Measurements from ENCODE around the gene TBC1D24.

TBC1D24 gene

DNA sequence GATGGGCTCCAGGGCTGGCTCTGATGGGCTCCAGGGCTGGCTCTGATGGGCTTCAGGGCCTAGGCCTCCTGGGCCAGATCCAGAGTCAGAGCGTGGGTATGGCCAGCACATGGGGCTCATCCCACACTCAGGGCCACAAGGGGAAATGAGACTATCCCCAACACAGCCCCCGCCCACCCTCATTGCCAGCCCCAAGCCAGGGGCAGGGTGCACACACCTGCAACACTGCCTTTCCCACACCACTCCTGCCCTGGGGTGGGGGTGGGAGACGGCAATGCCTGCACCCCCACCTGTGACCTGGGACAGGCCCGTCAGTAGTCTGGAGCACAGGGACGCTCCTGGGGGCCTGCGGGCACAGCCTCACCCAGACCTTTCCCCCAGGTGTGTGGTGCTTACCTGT is 24.5 kb downstream of the TBC1D24 start:
- DNase-seq (ENCODE audit: low spot score), result no peak

- DNase-seq (ENCODE audit: low spot score), result no peak
These were observed 25.0 kb downstream of the TBC1D24 start for GRCh38 chr16:2499890-2500429.

- DNase-seq (ENCODE audit: low spot score), result no peak
These were observed 25.5 kb downstream of the TBC1D24 start for GRCh38 chr16:2500430-2500917.

- DNase-seq (ENCODE audit: low spot score), result peak; percentile 80
These were observed 26.2 kb downstream of the TBC1D24 start for GRCh38 chr16:2500918-2501750.

- no peak for DNase-seq (ENCODE audit: low spot score)
These were observed 27.3 kb downstream of the TBC1D24 start for GRCh38 chr16:2501946-2502895.

- no peak for DNase-seq (ENCODE audit: low spot score)
These were observed 30.8 kb downstream of the TBC1D24 start for GRCh38 chr16:2505695-2506094.

DNA sequence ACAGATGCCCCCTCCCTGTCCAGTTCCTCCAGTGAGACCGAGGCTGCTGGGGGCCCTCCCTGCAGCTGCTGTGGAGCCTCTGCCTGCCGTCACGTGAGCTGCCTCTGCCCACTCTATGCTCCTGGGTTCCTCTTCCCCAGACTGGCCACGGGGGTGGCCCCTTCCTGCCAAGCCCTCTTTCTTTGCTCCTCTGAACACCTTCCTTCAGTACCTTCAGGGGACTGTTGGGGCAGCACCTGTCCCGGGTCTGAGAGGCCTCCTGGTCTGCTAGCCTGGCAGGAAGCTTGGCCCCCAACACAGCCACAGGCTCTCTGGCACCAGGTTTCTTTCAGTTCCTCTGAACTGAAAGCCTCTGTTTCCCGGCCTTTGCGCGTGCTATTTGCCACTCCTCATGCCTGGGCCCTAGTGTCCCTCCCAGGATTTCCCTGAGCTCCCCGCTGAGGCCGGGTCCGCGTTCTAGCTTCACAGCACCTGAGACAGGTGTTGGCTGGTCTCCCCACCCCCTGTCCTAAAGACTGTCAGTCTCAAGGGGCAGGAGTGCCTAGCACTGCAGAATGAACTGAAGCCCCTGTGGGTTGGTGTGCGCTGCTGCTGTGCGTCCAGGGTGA is 32.2 kb downstream of the TBC1D24 start:
- DNase-seq (ENCODE audit: low spot score), result no peak

DNA sequence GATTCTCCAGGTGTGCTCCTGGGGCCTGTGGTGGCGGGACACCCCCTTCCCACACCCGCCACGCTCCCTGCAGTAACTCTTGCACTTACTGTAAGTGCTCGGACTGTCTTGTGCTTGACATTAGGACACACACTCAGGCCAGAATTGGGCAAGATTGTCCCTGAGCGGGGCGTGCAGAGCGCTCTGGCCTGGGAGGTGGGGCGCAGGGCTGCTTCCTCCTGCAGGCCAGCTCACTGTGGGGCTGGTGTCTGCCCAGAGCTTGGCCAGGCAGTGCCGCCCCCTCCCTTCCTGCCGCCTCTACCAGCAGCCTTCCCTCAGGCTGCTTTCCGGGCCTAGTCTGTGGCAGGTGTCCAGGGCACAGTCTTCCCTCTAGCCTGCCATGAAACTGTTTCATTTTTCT is 32.7 kb downstream of the TBC1D24 start:
- DNase-seq (ENCODE audit: low spot score), result no peak

DNA sequence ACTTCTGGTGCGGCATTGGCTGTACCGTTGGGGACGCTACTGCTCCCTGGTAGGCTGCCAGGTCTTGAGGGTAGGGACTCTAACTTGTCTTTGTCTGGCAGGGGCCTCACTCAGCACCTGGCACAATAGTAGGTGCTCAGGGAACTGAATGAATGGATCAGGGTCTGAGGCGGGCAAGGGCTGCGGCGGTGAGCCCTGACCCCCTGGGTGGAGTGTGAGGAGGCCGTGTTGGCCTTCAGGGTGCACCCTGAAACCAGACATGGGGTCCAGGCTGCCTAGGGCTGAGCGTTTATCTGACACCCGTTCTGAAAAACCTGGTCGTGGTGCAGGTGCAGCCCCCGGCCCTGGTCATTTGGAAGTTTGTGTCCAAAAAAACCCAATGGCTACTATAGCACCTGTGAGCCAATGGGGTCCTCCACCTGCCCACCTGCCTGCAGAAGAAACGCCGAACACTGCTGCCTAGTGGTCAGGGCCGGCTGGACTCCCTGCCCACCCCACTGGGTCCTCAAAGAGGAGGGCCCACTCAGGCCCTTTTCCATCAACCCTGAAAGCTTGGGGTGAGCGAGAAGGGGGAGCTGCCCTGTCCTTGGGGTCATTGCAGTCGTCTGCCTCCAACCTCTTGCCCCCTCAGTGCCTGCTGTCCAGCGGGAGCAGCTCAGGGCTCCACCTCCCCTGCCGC is 33.9 kb downstream of the TBC1D24 start:
- no peak for DNase-seq (ENCODE audit: low spot score)

- peak; percentile 40 for DNase-seq (ENCODE audit: low spot score)
These were observed 36.3 kb downstream of the TBC1D24 start for GRCh38 chr16:2511128-2511800.

GRCh38 chr16:2511996-2512734 is 37.2 kb downstream of the TBC1D24 start:
- no peak for DNase-seq (ENCODE audit: low spot score)

DNA sequence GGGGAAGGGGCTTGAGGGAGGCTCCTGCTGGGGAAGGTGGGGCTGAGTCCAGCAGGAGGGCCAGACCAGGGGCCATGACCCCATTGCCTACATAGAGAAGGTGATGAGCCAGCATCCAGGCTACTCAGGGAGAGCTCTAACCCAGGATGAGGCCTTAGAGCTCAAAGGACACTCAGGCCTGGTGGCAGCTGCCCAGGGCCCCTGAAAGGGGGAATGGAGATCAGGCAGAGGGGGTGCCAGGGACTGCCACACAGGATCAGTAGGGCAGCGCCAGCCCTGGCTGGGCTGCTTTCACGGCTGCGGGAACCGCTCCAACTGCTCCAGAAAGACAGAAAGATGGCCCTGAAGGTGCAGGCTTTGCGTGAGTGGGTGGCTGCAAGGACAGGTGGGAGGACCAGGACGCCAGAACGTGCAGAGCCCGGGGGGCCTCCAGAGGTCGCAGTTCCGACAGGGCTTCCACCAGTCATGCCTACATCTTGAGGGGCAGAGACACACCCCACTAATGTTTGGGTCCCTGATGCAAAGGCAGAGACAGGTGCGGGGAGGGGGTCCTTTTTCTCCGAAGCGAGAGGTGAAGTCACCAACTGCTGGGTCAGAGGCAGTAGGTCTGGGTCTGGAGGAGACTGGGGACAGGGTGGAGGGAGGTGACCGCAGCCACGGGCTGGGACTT is 37.9 kb downstream of the TBC1D24 start:
- DNase-seq (ENCODE audit: low spot score), result no peak

GRCh38 chr16:2513405-2514332 is 38.7 kb downstream of the TBC1D24 start, which contains the start of gene ATP6V0C:
ATP6V0C (plus strand) TSS chr16:2513952; CDS start chr16:2514104, 152 bp downstream.
- DNase-seq (ENCODE audit: low spot score), result peak; percentile 95

DNA sequence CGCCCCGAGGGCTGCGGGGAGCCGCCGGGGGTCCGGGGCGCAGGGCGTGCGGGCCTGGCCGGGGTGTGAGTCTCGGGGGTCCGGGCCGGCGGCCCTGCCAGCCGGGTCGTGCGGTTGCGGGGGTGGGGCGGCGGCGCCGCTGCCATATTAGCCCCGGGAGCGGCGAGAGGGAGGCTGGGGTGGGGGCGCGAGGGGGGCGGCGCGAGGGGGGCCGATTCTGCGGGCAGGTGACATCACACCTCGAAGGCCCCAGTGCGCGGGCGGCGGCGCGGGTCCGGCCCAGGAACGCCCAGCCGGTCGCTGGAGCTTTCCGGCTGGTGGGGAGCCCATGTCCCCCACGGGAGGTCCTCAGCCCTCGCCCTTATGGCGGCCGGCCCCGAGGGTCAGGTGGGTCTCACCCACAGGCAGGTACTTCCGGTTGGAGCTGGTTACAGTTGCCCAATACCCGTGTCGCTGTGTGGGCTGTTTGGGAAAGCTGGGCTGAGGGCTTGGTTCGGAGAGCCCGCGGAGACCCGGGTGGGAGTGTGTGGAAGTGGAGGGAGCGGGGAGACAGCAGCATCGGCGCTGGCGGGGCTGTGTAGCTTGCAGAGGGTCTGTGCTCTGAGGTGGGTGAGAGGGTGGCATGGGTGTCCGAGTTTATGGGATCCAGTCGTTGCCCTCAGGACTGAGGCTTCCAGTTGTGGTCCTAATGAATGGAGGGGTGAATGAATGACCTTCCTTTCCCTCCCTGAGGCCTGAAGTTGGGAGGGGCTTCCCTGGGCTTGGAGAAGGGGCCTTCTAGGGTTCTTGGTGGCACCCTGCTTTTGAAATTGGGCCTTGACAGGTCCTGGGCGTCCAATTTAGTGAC is 39.6 kb downstream of the TBC1D24 start:
- DNase-seq (ENCODE audit: low spot score), result peak; percentile 35

DNA sequence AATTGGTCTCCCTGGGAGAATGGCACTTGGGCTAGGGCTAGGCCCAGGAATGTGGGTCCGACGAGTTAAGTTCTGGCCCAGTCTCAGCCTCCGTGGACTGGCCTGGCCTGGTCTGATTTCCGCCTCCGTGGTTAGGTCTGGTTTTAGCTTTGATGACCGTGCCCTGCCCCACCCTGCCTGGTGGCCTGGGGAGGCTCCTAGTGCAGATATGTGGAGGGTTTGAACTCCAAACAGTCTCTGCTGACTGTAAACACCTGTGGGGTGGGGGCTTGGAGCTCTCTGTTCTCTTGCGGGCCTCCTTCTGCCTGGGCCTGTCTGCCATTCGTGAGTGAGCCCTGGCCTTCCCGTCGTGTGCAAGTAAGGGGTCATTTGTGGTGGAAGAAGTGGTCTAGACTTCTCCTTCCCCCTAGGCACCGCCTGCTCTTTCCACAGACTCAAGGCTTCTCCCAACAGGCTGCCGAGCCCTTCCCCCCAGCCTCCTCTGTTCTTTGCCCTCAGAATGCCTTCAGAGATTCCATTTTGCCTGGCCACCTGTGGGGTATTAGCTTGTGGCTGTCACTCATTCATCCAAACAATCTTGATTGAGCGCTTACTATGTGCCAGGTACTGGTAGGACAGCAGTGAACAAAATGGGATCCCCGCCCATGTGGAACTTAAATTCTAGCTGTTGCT is 40.4 kb downstream of the TBC1D24 start:
- peak; percentile 34 for DNase-seq (ENCODE audit: low spot score)

DNA sequence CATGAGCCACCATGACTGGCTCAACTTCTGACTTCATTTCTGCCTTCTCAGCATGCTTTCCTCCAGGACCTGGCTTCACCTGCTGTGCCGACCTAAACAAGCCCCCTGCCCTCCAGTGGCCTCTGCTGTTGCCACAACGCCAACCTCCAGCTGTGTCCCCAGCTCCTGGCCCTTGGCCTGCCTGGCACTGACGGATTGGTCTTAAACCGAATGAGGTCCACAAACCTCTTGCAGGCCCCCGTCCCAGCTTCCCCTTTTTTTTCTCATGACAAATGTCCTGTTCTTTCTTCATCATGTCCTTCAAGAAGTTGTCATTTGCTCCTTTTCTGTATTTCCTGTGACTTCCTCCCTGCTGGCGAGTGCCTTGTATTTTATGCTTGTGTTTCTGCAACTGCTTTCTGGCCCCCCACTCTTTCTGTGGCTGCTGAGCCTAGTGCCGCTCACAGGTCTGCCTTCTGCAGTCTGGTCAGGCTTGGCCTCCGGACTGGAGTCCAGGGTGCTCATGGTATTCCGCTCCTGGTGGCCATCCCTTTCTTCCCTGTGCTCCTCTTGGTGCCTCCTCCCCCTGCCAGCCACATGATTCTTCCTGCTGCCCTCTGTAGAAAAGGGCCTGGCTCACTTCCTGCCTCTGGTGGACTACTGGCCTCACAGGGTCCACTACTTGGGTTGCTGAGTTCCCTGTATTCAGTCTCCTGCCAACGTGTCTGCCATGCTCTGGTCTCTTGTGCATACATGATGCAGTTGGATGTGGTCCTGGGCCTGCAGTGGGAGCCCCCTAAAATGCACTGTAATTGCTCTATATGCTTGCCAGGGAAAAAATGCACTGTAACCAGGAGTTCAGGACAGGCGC is 41.7 kb downstream of the TBC1D24 start:
- DNase-seq (ENCODE audit: low spot score), result peak; percentile 73
